Measurements from ENCODE around the gene SMYD1.

DNA sequence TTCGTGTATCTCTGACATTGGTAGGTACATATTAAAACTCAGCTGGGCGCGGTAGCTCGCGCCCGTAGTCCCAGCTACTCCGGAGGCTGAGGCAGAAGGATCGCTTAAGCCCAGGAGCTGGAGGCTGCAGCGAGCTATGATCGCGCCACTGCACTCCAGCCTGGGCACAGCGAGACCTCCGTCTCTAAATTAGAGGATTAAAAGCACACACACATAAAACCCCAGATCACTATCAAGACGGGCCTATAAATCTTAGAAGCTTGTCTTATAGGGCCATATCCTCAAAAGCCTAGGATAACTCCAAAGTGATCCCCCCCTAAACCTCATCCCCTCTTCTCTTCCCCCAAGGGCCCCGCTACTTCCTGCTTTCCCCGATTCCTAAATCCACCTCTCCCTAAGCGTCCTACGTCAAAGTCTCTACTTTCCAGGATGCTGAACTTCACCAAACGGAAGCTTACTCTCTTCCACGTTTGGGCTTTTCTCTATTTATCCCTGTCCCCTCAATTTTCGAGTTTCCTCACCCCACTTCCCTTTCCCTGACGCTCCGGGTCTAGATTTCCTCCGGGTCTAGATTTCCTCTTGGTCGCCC is 12.7 kb upstream of the SMYD1 start:
- no peak for TF ChIP-seq ZNF384 (IDR thresholded peaks at IDR 0.05)
- no peak for TF ChIP-seq HDGF (IDR thresholded peaks at IDR 0.05; ENCODE audit: borderline replicate concordance)
- no peak for TF ChIP-seq SUZ12 (IDR thresholded peaks at IDR 0.05)
- no peak for TF ChIP-seq FOXM1 (IDR thresholded peaks at IDR 0.05; ENCODE audit: borderline replicate concordance)
- TF ChIP-seq, protein P1, sequence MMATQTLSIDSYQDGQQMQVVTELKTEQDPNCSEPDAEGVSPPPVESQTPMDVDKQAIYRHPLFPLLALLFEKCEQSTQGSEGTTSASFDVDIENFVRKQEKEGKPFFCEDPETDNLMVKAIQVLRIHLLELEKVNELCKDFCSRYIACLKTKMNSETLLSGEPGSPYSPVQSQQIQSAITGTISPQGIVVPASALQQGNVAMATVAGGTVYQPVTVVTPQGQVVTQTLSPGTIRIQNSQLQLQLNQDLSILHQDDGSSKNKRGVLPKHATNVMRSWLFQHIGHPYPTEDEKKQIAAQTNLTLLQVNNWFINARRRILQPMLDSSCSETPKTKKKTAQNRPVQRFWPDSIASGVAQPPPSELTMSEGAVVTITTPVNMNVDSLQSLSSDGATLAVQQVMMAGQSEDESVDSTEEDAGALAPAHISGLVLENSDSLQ (IDR thresholded peaks at IDR 0.05) = no peak
- TF ChIP-seq ARNT (IDR thresholded peaks at IDR 0.05) = no peak
- TF ChIP-seq ELF4 (IDR thresholded peaks at IDR 0.05) = no peak
- no peak for TF ChIP-seq TARDBP (IDR thresholded peaks at IDR 0.05)
- TF ChIP-seq FOXA1 (IDR thresholded peaks at IDR 0.05) = no peak
